Central memory CD8-positive, alpha-beta T cell (primary cell): ENCODE data around the gene TMEM205.
"Not testable (repeated sequence)": the region's sequence is repeated elsewhere in the genome, so short reads cannot be mapped to it uniquely, and the experiment has no call there.

ENCODE experiments used
- ATAC-seq: fragments of 150-1000 bp; cut with Tn5 transposase; replicated peaks from 2 replicates; pipeline ENCODE4 v1.10.0; 2022; ENCODE audit warnings: mild to moderate bottlenecking, moderate FRiP score, moderate number of reproducible peaks; ENCODE audit not compliant: poor library complexity, severe bottlenecking; ENCODE audit errors: extremely low read depth
- DNase-seq, 2 donors: peaks; one replicate each; pipeline ENCODE4 v3.0.0; 2021; ENCODE audit warnings: low spot score in 2 of 2
- H3K27ac Mint-ChIP-seq: one replicate; pipeline ENCODE4 v1.8.0; 2022; ENCODE audit warnings: low read depth, mild to moderate bottlenecking, moderate library complexity, mixed read lengths
- H3K27me3 Mint-ChIP-seq: one replicate; pipeline ENCODE4 v1.8.0; 2022; ENCODE audit warnings: mixed read lengths
- H3K36me3 Mint-ChIP-seq: one replicate; pipeline ENCODE4 v1.8.0; 2022; ENCODE audit warnings: mild to moderate bottlenecking, moderate library complexity, mixed read lengths; ENCODE audit not compliant: insufficient read depth
- H3K4me1 Mint-ChIP-seq: one replicate; pipeline ENCODE4 v1.8.0; 2022; ENCODE audit warnings: mixed read lengths
- H3K4me3 Mint-ChIP-seq: one replicate; pipeline ENCODE4 v1.8.0; 2022; ENCODE audit warnings: mild to moderate bottlenecking, moderate library complexity, mixed read lengths
- H3K9me3 Mint-ChIP-seq: one replicate; pipeline ENCODE4 v1.8.0; 2022; ENCODE audit warnings: mixed read lengths

The TMEM205 gene

GRCh38 chr19:11364296-11364904 lies 18.3 kb upstream of the TMEM205 start:
- Mint-ChIP-seq H3K36me3 (peaks cover 6% of the 10 kb centered on the region), H3K27ac (no peak overlapping the region), H3K9me3 (no peaks in the 10 kb centered on the region), H3K4me1 (no peaks in the 10 kb centered on the region), H3K4me3 (no peak overlapping the region), H3K27me3 (no peaks in the 10 kb centered on the region)
- no peak for ATAC-seq
- DNase-seq = no peak

- ATAC-seq (no peak), DNase-seq (no peak)
- Mint-ChIP-seq H3K36me3 (peaks cover 6% of the 10 kb centered on the region), H3K27me3 (no peaks in the 10 kb centered on the region), H3K27ac (no peak overlapping the region), H3K9me3 (no peaks in the 10 kb centered on the region), H3K4me3 (no peak overlapping the region), H3K4me1 (no peaks in the 10 kb centered on the region)
Observed at GRCh38 chr19:11363881-11364280, 17.8 kb upstream of the TMEM205 start.

GRCh38 chr19:11361771-11362731 lies 16.0 kb upstream of the TMEM205 start:
- no peak overlapping the region for H3K27ac Mint-ChIP-seq
- H3K9me3 Mint-ChIP-seq = no peaks in the 10 kb centered on the region
- ATAC-seq (no peak), DNase-seq (no peak)
- peaks cover 11% of the 10 kb centered on the region for H3K27me3 Mint-ChIP-seq
- peaks cover 4% of the 10 kb centered on the region for H3K36me3 Mint-ChIP-seq
- H3K4me3 Mint-ChIP-seq = no peak overlapping the region
- no peaks in the 10 kb centered on the region for H3K4me1 Mint-ChIP-seq

GRCh38 chr19:11361037-11361770 lies 15.1 kb upstream of the TMEM205 start:
- ATAC-seq (no peak), DNase-seq (no peak)
- peaks cover 19% of the 10 kb centered on the region for H3K27me3 Mint-ChIP-seq
- H3K4me3 Mint-ChIP-seq = no peak overlapping the region
- no peaks in the 10 kb centered on the region for H3K36me3 Mint-ChIP-seq
- H3K4me1 Mint-ChIP-seq = peaks cover 6% of the 10 kb centered on the region
- no peaks in the 10 kb centered on the region for H3K9me3 Mint-ChIP-seq
- no peak overlapping the region for H3K27ac Mint-ChIP-seq

GRCh38 chr19:11359421-11359820 lies 13.4 kb upstream of the TMEM205 start:
- H3K9me3 Mint-ChIP-seq = no peaks in the 10 kb centered on the region
- no peaks in the 10 kb centered on the region for H3K36me3 Mint-ChIP-seq
- ATAC-seq (no peak), DNase-seq (no peak)
- H3K27ac Mint-ChIP-seq = no peak overlapping the region
- peaks cover 26% of the 10 kb centered on the region for H3K27me3 Mint-ChIP-seq
- peaks cover 20% of the 10 kb centered on the region for H3K4me1 Mint-ChIP-seq
- no peak overlapping the region for H3K4me3 Mint-ChIP-seq

- no peak for ATAC-seq
- no peaks in the 10 kb centered on the region for H3K9me3 Mint-ChIP-seq
- peaks cover 26% of the 10 kb centered on the region for H3K27me3 Mint-ChIP-seq
- no peak for DNase-seq
- peaks cover 20% of the 10 kb centered on the region for H3K4me1 Mint-ChIP-seq
- no peaks in the 10 kb centered on the region for H3K36me3 Mint-ChIP-seq
- no peak overlapping the region for H3K27ac Mint-ChIP-seq
- peak overlapping the region; percentile 74 for H3K4me3 Mint-ChIP-seq
Observed at GRCh38 chr19:11356676-11357550, 10.8 kb upstream of the TMEM205 start.

GRCh38 chr19:11356074-11356397 lies 10.0 kb upstream of the TMEM205 start:
- Mint-ChIP-seq H3K4me3 (peak overlapping the region; percentile 74), H3K27me3 (peaks cover 26% of the 10 kb centered on the region), H3K9me3 (no peaks in the 10 kb centered on the region), H3K27ac (peak overlapping the region; percentile 11), H3K36me3 (no peaks in the 10 kb centered on the region), H3K4me1 (peaks cover 20% of the 10 kb centered on the region)
- DNase-seq (no peak), ATAC-seq (peak; percentile 30)

GRCh38 chr19:11355160-11356073 lies 9.3 kb upstream of the TMEM205 start, which contains the start of gene PLPPR2:
PLPPR2 (plus strand) TSS chr19:11355432; CDS start chr19:11357674, 2,242 bp downstream.
- H3K9me3 Mint-ChIP-seq = no peaks in the 10 kb centered on the region
- peak within 1 kb of the TSS; percentile 74 for H3K4me3 Mint-ChIP-seq
- peak; percentile 71 to 74 for DNase-seq
- ATAC-seq = peak; percentile 77
- peaks cover 20% of the 10 kb centered on the region for H3K4me1 Mint-ChIP-seq
- H3K27ac Mint-ChIP-seq = peak within 1 kb of the TSS; percentile 80
- peaks cover 26% of the 10 kb centered on the region for H3K27me3 Mint-ChIP-seq
- no peaks in the 10 kb centered on the region for H3K36me3 Mint-ChIP-seq

GRCh38 chr19:11354102-11354501 lies 8.0 kb upstream of the TMEM205 start:
- not testable (repeated sequence) for H3K4me3 Mint-ChIP-seq, ATAC-seq, H3K27ac Mint-ChIP-seq, H3K9me3 Mint-ChIP-seq, DNase-seq, H3K36me3 Mint-ChIP-seq
- H3K4me1 Mint-ChIP-seq = peaks cover 20% of the 10 kb centered on the region
- peaks cover 26% of the 10 kb centered on the region for H3K27me3 Mint-ChIP-seq

- Mint-ChIP-seq H3K4me1 (peaks cover 33% of the 10 kb centered on the region), H3K36me3 (peaks cover 12% of the 10 kb centered on the region), H3K27me3 (no peaks in the 10 kb centered on the region), H3K4me3 (no peak overlapping the region), H3K9me3 (no peaks in the 10 kb centered on the region), H3K27ac (no peak overlapping the region)
- DNase-seq (no peak), ATAC-seq (no peak)
Observed at GRCh38 chr19:11349171-11349570, 3.1 kb upstream of the TMEM205 start.

- H3K36me3 Mint-ChIP-seq = peaks cover 12% of the 10 kb centered on the region
- no peak overlapping the region for H3K27ac Mint-ChIP-seq
- H3K4me3 Mint-ChIP-seq = peak overlapping the region; percentile 93
- no peaks in the 10 kb centered on the region for H3K9me3 Mint-ChIP-seq
- DNase-seq = no peak
- no peak for ATAC-seq
- H3K27me3 Mint-ChIP-seq = no peaks in the 10 kb centered on the region
- peaks cover 34% of the 10 kb centered on the region for H3K4me1 Mint-ChIP-seq
Observed at GRCh38 chr19:11347546-11348039, 1.5 kb upstream of the TMEM205 start.
